ENCODE results near the gene LRP6. TPM values are rescaled to one million over a fixed set of nuclear protein-coding genes. Genes with fewer than 3 reads are reported as not detected.

The LRP6 gene
- total and polyA plus RNA-seq, 2 of the 13 experiments (the other 11 are each of a cell fraction or from before 2014, with no cell fraction given): 33.8 to 42.0 TPM

DNA sequence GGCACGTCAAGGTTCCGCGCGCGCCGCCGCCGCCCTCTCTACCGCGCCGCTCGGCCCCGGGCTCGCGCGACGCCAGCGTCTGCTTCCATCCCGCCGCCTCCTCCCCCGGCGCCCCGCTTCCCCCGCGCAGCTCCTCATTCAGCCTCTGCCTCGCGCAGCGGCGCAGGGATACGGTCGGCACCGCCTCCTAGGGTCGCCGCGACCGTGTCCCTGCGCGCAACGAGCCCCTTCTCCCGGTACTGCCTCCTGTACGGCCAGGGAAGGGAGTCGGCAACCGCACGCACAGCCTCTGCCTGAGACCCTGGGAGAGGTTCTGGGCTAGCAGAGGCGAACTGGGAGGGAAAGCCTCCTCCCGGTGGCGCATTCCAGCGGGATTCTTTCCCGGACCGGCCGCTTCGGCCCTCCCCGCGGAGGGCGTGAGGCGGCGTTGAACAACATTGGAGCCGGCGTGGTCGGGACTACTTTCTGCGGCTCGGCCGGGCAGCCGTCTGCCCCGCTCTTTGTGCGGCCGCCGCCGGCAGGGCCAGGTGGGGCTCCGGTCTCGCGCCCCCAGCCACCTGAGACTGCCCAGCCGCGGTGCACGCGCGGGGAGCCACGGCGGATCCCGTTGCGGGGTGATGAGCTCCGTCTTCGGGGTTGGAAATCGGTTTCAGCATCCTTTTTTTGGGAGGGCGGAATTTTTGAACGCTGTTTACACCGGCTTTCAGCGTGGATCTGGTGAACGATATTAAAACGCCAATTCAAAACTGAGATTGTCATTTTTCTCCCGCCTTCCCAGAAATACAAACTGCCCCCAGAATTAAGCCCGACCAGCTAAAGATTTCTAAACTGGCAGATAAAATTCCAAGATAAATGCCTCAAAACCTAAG lies at the start of gene LRP6 (continued):
- TF ChIP-seq SMAD1 (CRISPR knock-in tag; IDR thresholded peaks at IDR 0.05; ENCODE audit: borderline replicate concordance, low read depth): peak; percentile 96
- TF ChIP-seq, protein P1, sequence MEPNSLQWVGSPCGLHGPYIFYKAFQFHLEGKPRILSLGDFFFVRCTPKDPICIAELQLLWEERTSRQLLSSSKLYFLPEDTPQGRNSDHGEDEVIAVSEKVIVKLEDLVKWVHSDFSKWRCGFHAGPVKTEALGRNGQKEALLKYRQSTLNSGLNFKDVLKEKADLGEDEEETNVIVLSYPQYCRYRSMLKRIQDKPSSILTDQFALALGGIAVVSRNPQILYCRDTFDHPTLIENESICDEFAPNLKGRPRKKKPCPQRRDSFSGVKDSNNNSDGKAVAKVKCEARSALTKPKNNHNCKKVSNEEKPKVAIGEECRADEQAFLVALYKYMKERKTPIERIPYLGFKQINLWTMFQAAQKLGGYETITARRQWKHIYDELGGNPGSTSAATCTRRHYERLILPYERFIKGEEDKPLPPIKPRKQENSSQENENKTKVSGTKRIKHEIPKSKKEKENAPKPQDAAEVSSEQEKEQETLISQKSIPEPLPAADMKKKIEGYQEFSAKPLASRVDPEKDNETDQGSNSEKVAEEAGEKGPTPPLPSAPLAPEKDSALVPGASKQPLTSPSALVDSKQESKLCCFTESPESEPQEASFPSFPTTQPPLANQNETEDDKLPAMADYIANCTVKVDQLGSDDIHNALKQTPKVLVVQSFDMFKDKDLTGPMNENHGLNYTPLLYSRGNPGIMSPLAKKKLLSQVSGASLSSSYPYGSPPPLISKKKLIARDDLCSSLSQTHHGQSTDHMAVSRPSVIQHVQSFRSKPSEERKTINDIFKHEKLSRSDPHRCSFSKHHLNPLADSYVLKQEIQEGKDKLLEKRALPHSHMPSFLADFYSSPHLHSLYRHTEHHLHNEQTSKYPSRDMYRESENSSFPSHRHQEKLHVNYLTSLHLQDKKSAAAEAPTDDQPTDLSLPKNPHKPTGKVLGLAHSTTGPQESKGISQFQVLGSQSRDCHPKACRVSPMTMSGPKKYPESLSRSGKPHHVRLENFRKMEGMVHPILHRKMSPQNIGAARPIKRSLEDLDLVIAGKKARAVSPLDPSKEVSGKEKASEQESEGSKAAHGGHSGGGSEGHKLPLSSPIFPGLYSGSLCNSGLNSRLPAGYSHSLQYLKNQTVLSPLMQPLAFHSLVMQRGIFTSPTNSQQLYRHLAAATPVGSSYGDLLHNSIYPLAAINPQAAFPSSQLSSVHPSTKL (CRISPR knock-in tag; IDR thresholded peaks at IDR 0.05): peak; percentile 78
- TF ChIP-seq ZNF7 (CRISPR knock-in tag; IDR thresholded peaks at IDR 0.05): no peak
- TF ChIP-seq, protein P2, sequence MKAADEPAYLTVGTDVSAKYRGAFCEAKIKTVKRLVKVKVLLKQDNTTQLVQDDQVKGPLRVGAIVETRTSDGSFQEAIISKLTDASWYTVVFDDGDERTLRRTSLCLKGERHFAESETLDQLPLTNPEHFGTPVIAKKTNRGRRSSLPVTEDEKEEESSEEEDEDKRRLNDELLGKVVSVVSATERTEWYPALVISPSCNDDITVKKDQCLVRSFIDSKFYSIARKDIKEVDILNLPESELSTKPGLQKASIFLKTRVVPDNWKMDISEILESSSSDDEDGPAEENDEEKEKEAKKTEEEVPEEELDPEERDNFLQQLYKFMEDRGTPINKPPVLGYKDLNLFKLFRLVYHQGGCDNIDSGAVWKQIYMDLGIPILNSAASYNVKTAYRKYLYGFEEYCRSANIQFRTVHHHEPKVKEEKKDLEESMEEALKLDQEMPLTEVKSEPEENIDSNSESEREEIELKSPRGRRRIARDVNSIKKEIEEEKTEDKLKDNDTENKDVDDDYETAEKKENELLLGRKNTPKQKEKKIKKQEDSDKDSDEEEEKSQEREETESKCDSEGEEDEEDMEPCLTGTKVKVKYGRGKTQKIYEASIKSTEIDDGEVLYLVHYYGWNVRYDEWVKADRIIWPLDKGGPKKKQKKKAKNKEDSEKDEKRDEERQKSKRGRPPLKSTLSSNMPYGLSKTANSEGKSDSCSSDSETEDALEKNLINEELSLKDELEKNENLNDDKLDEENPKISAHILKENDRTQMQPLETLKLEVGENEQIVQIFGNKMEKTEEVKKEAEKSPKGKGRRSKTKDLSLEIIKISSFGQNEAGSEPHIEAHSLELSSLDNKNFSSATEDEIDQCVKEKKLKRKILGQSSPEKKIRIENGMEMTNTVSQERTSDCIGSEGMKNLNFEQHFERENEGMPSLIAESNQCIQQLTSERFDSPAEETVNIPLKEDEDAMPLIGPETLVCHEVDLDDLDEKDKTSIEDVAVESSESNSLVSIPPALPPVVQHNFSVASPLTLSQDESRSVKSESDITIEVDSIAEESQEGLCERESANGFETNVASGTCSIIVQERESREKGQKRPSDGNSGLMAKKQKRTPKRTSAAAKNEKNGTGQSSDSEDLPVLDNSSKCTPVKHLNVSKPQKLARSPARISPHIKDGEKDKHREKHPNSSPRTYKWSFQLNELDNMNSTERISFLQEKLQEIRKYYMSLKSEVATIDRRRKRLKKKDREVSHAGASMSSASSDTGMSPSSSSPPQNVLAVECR (CRISPR knock-in tag; IDR thresholded peaks at IDR 0.05; ENCODE audit: borderline replicate concordance): peak; percentile 90; the same call in 1 of the 2 replicates
- peak; percentile 86; the same call in 1 of the 2 replicates for TF ChIP-seq ZSCAN12 (CRISPR knock-in tag; IDR thresholded peaks at IDR 0.05)
- TF ChIP-seq, protein P3, sequence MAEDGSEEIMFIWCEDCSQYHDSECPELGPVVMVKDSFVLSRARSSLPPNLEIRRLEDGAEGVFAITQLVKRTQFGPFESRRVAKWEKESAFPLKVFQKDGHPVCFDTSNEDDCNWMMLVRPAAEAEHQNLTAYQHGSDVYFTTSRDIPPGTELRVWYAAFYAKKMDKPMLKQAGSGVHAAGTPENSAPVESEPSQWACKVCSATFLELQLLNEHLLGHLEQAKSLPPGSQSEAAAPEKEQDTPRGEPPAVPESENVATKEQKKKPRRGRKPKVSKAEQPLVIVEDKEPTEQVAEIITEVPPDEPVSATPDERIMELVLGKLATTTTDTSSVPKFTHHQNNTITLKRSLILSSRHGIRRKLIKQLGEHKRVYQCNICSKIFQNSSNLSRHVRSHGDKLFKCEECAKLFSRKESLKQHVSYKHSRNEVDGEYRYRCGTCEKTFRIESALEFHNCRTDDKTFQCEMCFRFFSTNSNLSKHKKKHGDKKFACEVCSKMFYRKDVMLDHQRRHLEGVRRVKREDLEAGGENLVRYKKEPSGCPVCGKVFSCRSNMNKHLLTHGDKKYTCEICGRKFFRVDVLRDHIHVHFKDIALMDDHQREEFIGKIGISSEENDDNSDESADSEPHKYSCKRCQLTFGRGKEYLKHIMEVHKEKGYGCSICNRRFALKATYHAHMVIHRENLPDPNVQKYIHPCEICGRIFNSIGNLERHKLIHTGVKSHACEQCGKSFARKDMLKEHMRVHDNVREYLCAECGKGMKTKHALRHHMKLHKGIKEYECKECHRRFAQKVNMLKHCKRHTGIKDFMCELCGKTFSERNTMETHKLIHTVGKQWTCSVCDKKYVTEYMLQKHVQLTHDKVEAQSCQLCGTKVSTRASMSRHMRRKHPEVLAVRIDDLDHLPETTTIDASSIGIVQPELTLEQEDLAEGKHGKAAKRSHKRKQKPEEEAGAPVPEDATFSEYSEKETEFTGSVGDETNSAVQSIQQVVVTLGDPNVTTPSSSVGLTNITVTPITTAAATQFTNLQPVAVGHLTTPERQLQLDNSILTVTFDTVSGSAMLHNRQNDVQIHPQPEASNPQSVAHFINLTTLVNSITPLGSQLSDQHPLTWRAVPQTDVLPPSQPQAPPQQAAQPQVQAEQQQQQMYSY (CRISPR knock-in tag; IDR thresholded peaks at IDR 0.05): no peak
- TF ChIP-seq RARG (CRISPR knock-in tag; IDR thresholded peaks at IDR 0.05; ENCODE audit: low read depth): peak; percentile 99
- TF ChIP-seq TRIM24 (CRISPR knock-in tag; IDR thresholded peaks at IDR 0.05): no peak
- peak; percentile 94 for TF ChIP-seq ZNF317 (CRISPR knock-in tag; IDR thresholded peaks at IDR 0.05)
- TF ChIP-seq, protein P4, sequence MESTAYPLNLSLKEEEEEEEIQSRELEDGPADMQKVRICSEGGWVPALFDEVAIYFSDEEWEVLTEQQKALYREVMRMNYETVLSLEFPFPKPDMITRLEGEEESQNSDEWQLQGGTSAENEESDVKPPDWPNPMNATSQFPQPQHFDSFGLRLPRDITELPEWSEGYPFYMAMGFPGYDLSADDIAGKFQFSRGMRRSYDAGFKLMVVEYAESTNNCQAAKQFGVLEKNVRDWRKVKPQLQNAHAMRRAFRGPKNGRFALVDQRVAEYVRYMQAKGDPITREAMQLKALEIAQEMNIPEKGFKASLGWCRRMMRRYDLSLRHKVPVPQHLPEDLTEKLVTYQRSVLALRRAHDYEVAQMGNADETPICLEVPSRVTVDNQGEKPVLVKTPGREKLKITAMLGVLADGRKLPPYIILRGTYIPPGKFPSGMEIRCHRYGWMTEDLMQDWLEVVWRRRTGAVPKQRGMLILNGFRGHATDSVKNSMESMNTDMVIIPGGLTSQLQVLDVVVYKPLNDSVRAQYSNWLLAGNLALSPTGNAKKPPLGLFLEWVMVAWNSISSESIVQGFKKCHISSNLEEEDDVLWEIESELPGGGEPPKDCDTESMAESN (CRISPR knock-in tag; conservative IDR thresholded peaks at IDR 0.05): peak; percentile 97
- TF ChIP-seq, protein P5, sequence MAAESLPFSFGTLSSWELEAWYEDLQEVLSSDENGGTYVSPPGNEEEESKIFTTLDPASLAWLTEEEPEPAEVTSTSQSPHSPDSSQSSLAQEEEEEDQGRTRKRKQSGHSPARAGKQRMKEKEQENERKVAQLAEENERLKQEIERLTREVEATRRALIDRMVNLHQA (CRISPR knock-in tag; IDR thresholded peaks at IDR 0.05): peak; percentile 66; the same call in 1 of the 2 replicates
- peak; percentile 56 for TF ChIP-seq ZEB1 (IDR thresholded peaks at IDR 0.05; ENCODE audit: insufficient replicate concordance, low read depth)
- TF ChIP-seq ZNF468 (CRISPR knock-in tag; IDR thresholded peaks at IDR 0.05): no peak

All from HepG2 (cell line).